ENCODE data around the gene GARS1. TPM values are rescaled to one million over a fixed set of nuclear protein-coding genes. Genes with fewer than 3 reads are reported as not detected.

GARS1 gene
- total and polyA plus RNA-seq, 2 donors (not counting 1 experiment from before 2014, with no cell fraction given): 322 to 669 TPM

- Histone ChIP-seq H3K9me3 (ENCODE audit: control insufficient read depth, insufficient read depth, low read depth, low read length) (no peaks in the 10 kb centered on the region), H4K20me1 (ENCODE audit: control insufficient read depth, extremely low read depth, insufficient read depth, low read length) (no peaks in the 10 kb centered on the region), H2AFZ (ENCODE audit: low read length) (no peak overlapping the region), H3K36me3 (ENCODE audit: control insufficient read depth, insufficient read depth, low read length) (no peaks in the 10 kb centered on the region), H3K9ac (ENCODE audit: insufficient read depth, low read length) (no peak overlapping the region), H3K27me3 (ENCODE audit: control insufficient read depth, insufficient read depth, low read length) (no peaks in the 10 kb centered on the region), H3K79me2 (ENCODE audit: control insufficient read depth, insufficient read depth, low read length) (no peaks in the 10 kb centered on the region), H3K4me2 (ENCODE audit: extremely low read depth, insufficient read depth, low read length) (no peak overlapping the region), H3K4me1 (ENCODE audit: control insufficient read depth, extremely low read depth, insufficient read depth, low read length) (no peaks in the 10 kb centered on the region), H3K4me3 (replicated peaks in 1 of 4; ENCODE audit: control extremely low read depth in 1 of 4, insufficient read depth in 1 of 4, low read depth in 3 of 4, low read length in 4 of 4) (no peak overlapping the region), H3K27ac (ENCODE audit: insufficient read depth, low read length) (no peak overlapping the region)
- TF ChIP-seq EZH2 (IDR thresholded peaks at IDR 0.05; ENCODE audit: low read length, missing control alignments) (no peak), CTCF (conservative IDR thresholded peaks at IDR 0.05 in 1 of 2, IDR thresholded peaks at IDR 0.05 in 1 of 2; ENCODE audit: low read depth in 1 of 2, low read length in 2 of 2) (no peak)
- no peak for DNase-seq (ENCODE audit: low read depth in 2 of 2)
These were observed 48.1 kb downstream of the GARS1 start for GRCh38 chr7:30642789-30643188.

DNA sequence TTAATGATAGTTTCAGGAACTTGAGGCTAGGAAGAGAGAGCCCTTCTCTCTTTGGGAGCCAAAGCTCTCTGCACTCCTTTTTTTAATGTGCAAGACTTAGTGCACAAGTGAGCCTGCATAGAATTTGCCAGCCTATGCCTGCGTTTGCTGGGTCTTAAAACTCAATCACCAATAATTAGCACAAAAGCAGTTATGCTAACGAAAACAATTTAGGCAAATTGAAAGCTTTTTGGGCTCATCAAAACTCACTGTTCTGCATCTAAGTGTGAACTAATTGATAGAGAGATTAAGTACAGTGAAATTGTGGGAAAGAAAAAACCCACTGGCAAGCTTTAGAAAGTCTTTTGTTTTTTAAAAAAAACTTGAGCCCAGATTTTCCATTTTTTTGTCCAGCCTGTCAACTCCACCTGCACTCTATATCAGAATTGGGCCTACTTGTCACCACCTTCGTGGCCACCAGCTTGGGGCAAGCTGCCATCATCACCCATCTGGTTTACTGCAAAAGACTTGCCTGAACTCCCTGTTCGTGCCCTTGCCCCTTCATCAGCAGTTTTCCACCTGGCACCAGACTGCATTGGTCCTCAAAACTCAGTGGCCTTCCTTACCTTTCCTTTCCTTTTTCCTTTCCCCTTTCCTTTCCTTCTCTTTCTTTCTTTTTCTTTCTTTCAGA is 49.7 kb downstream of the GARS1 start:
- Histone ChIP-seq H3K4me1 (ENCODE audit: control insufficient read depth, extremely low read depth, insufficient read depth, low read length) (no peaks in the 10 kb centered on the region), H3K27ac (ENCODE audit: insufficient read depth, low read length) (no peak overlapping the region), H3K4me2 (ENCODE audit: extremely low read depth, insufficient read depth, low read length) (no peak overlapping the region), H4K20me1 (ENCODE audit: control insufficient read depth, extremely low read depth, insufficient read depth, low read length) (no peaks in the 10 kb centered on the region), H3K36me3 (ENCODE audit: control insufficient read depth, insufficient read depth, low read length) (no peaks in the 10 kb centered on the region), H3K4me3 (replicated peaks in 1 of 4; ENCODE audit: control extremely low read depth in 1 of 4, insufficient read depth in 1 of 4, low read depth in 3 of 4, low read length in 4 of 4) (no peak overlapping the region), H3K9ac (ENCODE audit: insufficient read depth, low read length) (no peak overlapping the region), H3K27me3 (ENCODE audit: control insufficient read depth, insufficient read depth, low read length) (no peaks in the 10 kb centered on the region), H3K79me2 (ENCODE audit: control insufficient read depth, insufficient read depth, low read length) (no peaks in the 10 kb centered on the region), H3K9me3 (ENCODE audit: control insufficient read depth, insufficient read depth, low read depth, low read length) (no peaks in the 10 kb centered on the region), H2AFZ (ENCODE audit: low read length) (no peak overlapping the region)
- no peak for TF ChIP-seq CTCF (conservative IDR thresholded peaks at IDR 0.05 in 1 of 2, IDR thresholded peaks at IDR 0.05 in 1 of 2; ENCODE audit: low read depth in 1 of 2, low read length in 2 of 2)
- TF ChIP-seq EZH2 (IDR thresholded peaks at IDR 0.05; ENCODE audit: low read length, missing control alignments): no peak
- no peak for DNase-seq (ENCODE audit: low read depth in 2 of 2)

DNA sequence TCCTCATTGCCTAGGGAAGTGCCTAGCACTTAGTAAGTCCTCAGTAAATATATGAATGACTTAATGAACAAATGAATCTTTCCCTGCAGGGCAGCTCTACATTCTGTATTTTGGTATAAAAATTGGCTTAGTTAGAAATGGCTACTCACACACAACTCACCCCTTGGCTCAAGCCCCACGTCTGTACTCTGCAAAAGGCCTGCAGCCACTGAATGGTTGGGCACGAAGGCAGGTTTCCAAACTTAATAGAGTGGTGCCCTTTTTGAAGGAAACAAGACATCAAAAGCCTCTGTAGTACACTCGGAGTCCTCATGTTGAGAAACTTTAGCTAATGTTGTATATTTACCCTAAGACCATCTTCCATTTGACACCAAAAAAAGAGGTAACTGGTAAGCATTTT is 51.0 kb downstream of the GARS1 start:
- H3K4me3 ChIP-seq (replicated peaks in 1 of 4; ENCODE audit: control extremely low read depth in 1 of 4, insufficient read depth in 1 of 4, low read depth in 3 of 4, low read length in 4 of 4): no peak overlapping the region
- no peaks in the 10 kb centered on the region for H4K20me1 ChIP-seq (ENCODE audit: control insufficient read depth, extremely low read depth, insufficient read depth, low read length)
- H2AFZ ChIP-seq (ENCODE audit: low read length): no peak overlapping the region
- no peaks in the 10 kb centered on the region for H3K27me3 ChIP-seq (ENCODE audit: control insufficient read depth, insufficient read depth, low read length)
- H3K79me2 ChIP-seq (ENCODE audit: control insufficient read depth, insufficient read depth, low read length): no peaks in the 10 kb centered on the region
- no peak for TF ChIP-seq EZH2 (IDR thresholded peaks at IDR 0.05; ENCODE audit: low read length, missing control alignments)
- no peak for TF ChIP-seq CTCF (conservative IDR thresholded peaks at IDR 0.05 in 1 of 2, IDR thresholded peaks at IDR 0.05 in 1 of 2; ENCODE audit: low read depth in 1 of 2, low read length in 2 of 2)
- no peaks in the 10 kb centered on the region for H3K4me1 ChIP-seq (ENCODE audit: control insufficient read depth, extremely low read depth, insufficient read depth, low read length)
- H3K9ac ChIP-seq (ENCODE audit: insufficient read depth, low read length): no peak overlapping the region
- no peak overlapping the region for H3K27ac ChIP-seq (ENCODE audit: insufficient read depth, low read length)
- no peaks in the 10 kb centered on the region for H3K9me3 ChIP-seq (ENCODE audit: control insufficient read depth, insufficient read depth, low read depth, low read length)
- H3K4me2 ChIP-seq (ENCODE audit: extremely low read depth, insufficient read depth, low read length): no peak overlapping the region
- H3K36me3 ChIP-seq (ENCODE audit: control insufficient read depth, insufficient read depth, low read length): no peaks in the 10 kb centered on the region
- DNase-seq (ENCODE audit: low read depth in 2 of 2): no peak

Measured in fibroblast of lung (primary cell).